ENCODE data around the gene ZDHHC3. TPM values are rescaled to one million over a fixed set of nuclear protein-coding genes. Genes with fewer than 3 reads are reported as not detected.

ZDHHC3 gene
- total RNA-seq, 1 experiment from 2014 or later = 49.5 TPM

GRCh38 chr3:44995142-44995770, 19.3 kb upstream of the ZDHHC3 start:
- CTCF ChIA-PET = no interaction called here
- no peak for DNase-seq (ENCODE audit: low read depth, low spot score)
- Histone ChIP-seq H3K27me3 (ENCODE audit: control insufficient read depth, insufficient read depth, low read length) (no peaks in the 10 kb centered on the region), H3K36me3 (ENCODE audit: control insufficient read depth, insufficient read depth, low read length) (peaks cover 5% of the 10 kb centered on the region), H3K4me3 (ENCODE audit: low read depth in 2 of 2, low read length in 2 of 2) (no peak overlapping the region), H3K9me3 (ENCODE audit: control insufficient read depth, insufficient read depth, low read depth, low read length) (no peaks in the 10 kb centered on the region), H3K27ac (ENCODE audit: low read length) (no peak overlapping the region), H3K4me1 (ENCODE audit: control insufficient read depth, insufficient read depth, low read length) (no peaks in the 10 kb centered on the region; the same call in 1 of the 2 replicates)
- ATAC-seq = no peak
- POLR2A ChIA-PET = no interaction called here
- BruUV-seq (replicated peaks) = no TSS peak
- in situ Hi-C loops (cut with HindIII; ENCODE audit: low pct_unique_long_range_greater_than_20kb, low sequenced_read_pairs) = no loop called here
- intact Hi-C loops (cut with micrococcal nuclease; ENCODE audit: unreplicated experiment) = no loop called here
- TF ChIP-seq TCF7L2 (IDR thresholded peaks at IDR 0.05; ENCODE audit: low read depth, low read length) = no peak
- TF ChIP-seq CTCF (IDR thresholded peaks at IDR 0.05) = no peak
- TF ChIP-seq REST (IDR thresholded peaks at IDR 0.05; ENCODE audit: insufficient read depth in 1 of 2, low read depth in 2 of 2, low read length in 1 of 2) = no peak
- TF ChIP-seq POLR2AphosphoS5 (IDR thresholded peaks at IDR 0.05; ENCODE audit: low read depth, low read length) = no peak
- no peak for TF ChIP-seq SIN3A (IDR thresholded peaks at IDR 0.05; ENCODE audit: borderline replicate concordance, insufficient read depth, low read depth, low read length)

- peak; percentile 58; the same call in 1 of the 2 replicates for ATAC-seq
- no TSS peak for BruUV-seq (replicated peaks)
Observed at GRCh38 chr3:44993471-44994205, 17.7 kb upstream of the ZDHHC3 start.

More at GRCh38 chr3:44993471-44994205, 17.7 kb upstream of the ZDHHC3 start:
- no peak for DNase-seq (ENCODE audit: low read depth, low spot score)
- Histone ChIP-seq H3K27me3 (ENCODE audit: control insufficient read depth, insufficient read depth, low read length) (no peaks in the 10 kb centered on the region), H3K4me1 (ENCODE audit: control insufficient read depth, insufficient read depth, low read length) (no peaks in the 10 kb centered on the region; the same call in 1 of the 2 replicates), H3K4me3 (ENCODE audit: low read depth in 2 of 2, low read length in 2 of 2) (no peak overlapping the region), H3K36me3 (ENCODE audit: control insufficient read depth, insufficient read depth, low read length) (0 out of 2 replicates have a peak, but pooled peaks cover 2% of the 10 kb centered on the region), H3K9me3 (ENCODE audit: control insufficient read depth, insufficient read depth, low read depth, low read length) (no peaks in the 10 kb centered on the region), H3K27ac (ENCODE audit: low read length) (no peak overlapping the region)
- POLR2A ChIA-PET = interaction anchor here (0.6 kb wide), 1 partner anchor 375 kb away, joined by 6 read pairs; no protein-coding TSS in a partner anchor
- intact Hi-C loops (cut with micrococcal nuclease; ENCODE audit: unreplicated experiment) = no loop called here
- no peak for TF ChIP-seq CTCF (IDR thresholded peaks at IDR 0.05)
- no peak for TF ChIP-seq POLR2AphosphoS5 (IDR thresholded peaks at IDR 0.05; ENCODE audit: low read depth, low read length)
- TF ChIP-seq TCF7L2 (IDR thresholded peaks at IDR 0.05; ENCODE audit: low read depth, low read length) = no peak
- TF ChIP-seq REST (IDR thresholded peaks at IDR 0.05; ENCODE audit: insufficient read depth in 1 of 2, low read depth in 2 of 2, low read length in 1 of 2) = no peak
- TF ChIP-seq SIN3A (IDR thresholded peaks at IDR 0.05; ENCODE audit: borderline replicate concordance, insufficient read depth, low read depth, low read length) = no peak
- in situ Hi-C loops (cut with HindIII; ENCODE audit: low pct_unique_long_range_greater_than_20kb, low sequenced_read_pairs) = no loop called here
- CTCF ChIA-PET = interaction anchor here (0.5 kb wide), 1 partner anchor 1677 kb away, joined by 3 read pairs; no protein-coding TSS in a partner anchor
